Lower lobe of right lung (tissue), 2 donors: Measurements from ENCODE around the gene BMP7. TPM values are rescaled to one million over a fixed set of nuclear protein-coding genes. Genes with fewer than 3 reads are reported as not detected.

Source experiments
- ATAC-seq, 2 donors: fragments of 200-7000 bp; cut with Tn5 transposase; one replicate each; pipeline ENCODE4 v1.9.1; 2020 to 2022; ENCODE audit warnings: mild to moderate bottlenecking in 2 of 2, moderate library complexity in 2 of 2
- DNase-seq: peaks from one replicate; pipeline ENCODE4 v3.0.0-alpha.2; 2020
- H3K27ac ChIP-seq: fragments of 200-600 bp; one replicate; pipeline ENCODE4 v1.8.0; 2022
- H3K27me3 ChIP-seq: fragments of 200-600 bp; one replicate; pipeline ENCODE4 v1.8.0; 2022; ENCODE audit warnings: low read depth
- H3K36me3 ChIP-seq: fragments of 200-600 bp; one replicate; pipeline ENCODE4 v1.8.0; 2022; ENCODE audit warnings: mild to moderate bottlenecking
- H3K4me1 ChIP-seq: fragments of 200-600 bp; one replicate; pipeline ENCODE4 v1.8.0; 2022
- H3K4me3 ChIP-seq: fragments of 200-600 bp; one replicate; pipeline ENCODE4 v1.8.0; 2022; ENCODE audit warnings: mild to moderate bottlenecking
- H3K9me3 ChIP-seq: fragments of 200-600 bp; one replicate; pipeline ENCODE4 v1.8.0; 2022
- CTCF ChIP-seq: fragments of 200-600 bp; IDR thresholded peaks from one replicate; pipeline ENCODE4 v1.8.0; 2022; ENCODE audit warnings: antibody characterized with exemption, mild to moderate bottlenecking
- intact Hi-C: fragments of 100-400 bp; cut with DNase I; formaldehyde crosslinking; loops from one replicate; pipeline ENCODE4 v1.11.0; 2022
- total RNA-seq: library from RNA; stranded (reverse); fragmentation: NEBNext Ultra II Directional; extraction: Animal tissue kit (Norgen Biotek cat#: 25700); gene quantifications from one replicate; pipeline ENCODE4 v1.2.1, GENCODE V29; 2021
- donor health status: DM: no; HTN: yes; CAD: no; lungs with severe emphysema.

BMP7 gene
- total RNA-seq, 1 donor from 2014 or later: 0.74 TPM

GRCh38 chr20:57138198-57138995 lies 128.0 kb downstream of the BMP7 start:
- intact Hi-C loops: no loop called here
- H3K36me3 ChIP-seq: no peaks in the 10 kb centered on the region
- H3K27ac ChIP-seq: no peak overlapping the region
- DNase-seq (no peak), ATAC-seq (no peak)
- TF ChIP-seq CTCF: no peak
- no peaks in the 10 kb centered on the region for H3K4me1 ChIP-seq
- no peaks in the 10 kb centered on the region for H3K27me3 ChIP-seq
- no peak overlapping the region for H3K4me3 ChIP-seq
- H3K9me3 ChIP-seq: no peaks in the 10 kb centered on the region

GRCh38 chr20:57137676-57138075 lies 128.8 kb downstream of the BMP7 start:
- Histone ChIP-seq H3K36me3 (no peaks in the 10 kb centered on the region), H3K27me3 (peaks cover under 1% of the 10 kb centered on the region), H3K9me3 (no peaks in the 10 kb centered on the region), H3K27ac (no peak overlapping the region), H3K4me1 (no peaks in the 10 kb centered on the region), H3K4me3 (no peak overlapping the region)
- intact Hi-C loops: no loop called here
- DNase-seq (no peak), ATAC-seq (no peak)
- TF ChIP-seq CTCF: no peak

GRCh38 chr20:57136734-57137133 lies 129.7 kb downstream of the BMP7 start:
- no peak for ATAC-seq
- intact Hi-C loops: no loop called here

GRCh38 chr20:57135875-57136274 lies 130.6 kb downstream of the BMP7 start:
- ATAC-seq (no peak), DNase-seq (no peak)
- Histone ChIP-seq H3K4me1 (no peaks in the 10 kb centered on the region), H3K9me3 (no peaks in the 10 kb centered on the region), H3K27ac (no peak overlapping the region), H3K27me3 (peaks cover 8% of the 10 kb centered on the region), H3K36me3 (no peaks in the 10 kb centered on the region), H3K4me3 (no peak overlapping the region)
- intact Hi-C loops: no loop called here
- no peak for TF ChIP-seq CTCF

More at GRCh38 chr20:57136734-57137133, 129.7 kb downstream of the BMP7 start:
- no peaks in the 10 kb centered on the region for H3K9me3 ChIP-seq
- no peak for TF ChIP-seq CTCF
- H3K27ac ChIP-seq: no peak overlapping the region
- no peaks in the 10 kb centered on the region for H3K36me3 ChIP-seq
- H3K4me3 ChIP-seq: no peak overlapping the region
- DNase-seq: no peak
- H3K4me1 ChIP-seq: no peaks in the 10 kb centered on the region
- H3K27me3 ChIP-seq: peaks cover 8% of the 10 kb centered on the region

- ATAC-seq: no peak
- Histone ChIP-seq H3K36me3 (no peaks in the 10 kb centered on the region), H3K4me3 (no peak overlapping the region), H3K4me1 (no peaks in the 10 kb centered on the region), H3K27ac (no peak overlapping the region), H3K27me3 (peaks cover 8% of the 10 kb centered on the region), H3K9me3 (no peaks in the 10 kb centered on the region)
- intact Hi-C loops: no loop called here
- DNase-seq: no peak
- TF ChIP-seq CTCF: no peak
Observed at GRCh38 chr20:57134804-57135203, 131.6 kb downstream of the BMP7 start.
